ENCODE measurements around the gene MRPL57. TPM values are rescaled to one million over a fixed set of nuclear protein-coding genes. Genes with fewer than 3 reads are reported as not detected.

MRPL57 gene
- 18.3 TPM for total RNA-seq
- 47.1 TPM for polyA plus RNA-seq (ENCODE audit: insufficient read depth, low read depth, low replicate concordance)
- long read RNA-seq, donor 1, transcript MRPL57-201 (2 exons, 2,246 nt), result major isoform, 51 of 68 reads
- long read RNA-seq, donor 1, partial matches to known transcripts, result 0 of 68 reads
- long read RNA-seq, donor 1, other reads (novel, unspliced or antisense), result 17 of 68 reads
- long read RNA-seq, donor 2, transcript MRPL57-201 (2 exons, 2,246 nt), result major isoform, 55 of 60 reads
- long read RNA-seq, donor 2, partial matches to known transcripts, result 0 of 60 reads
- long read RNA-seq, donor 2, other reads (novel, unspliced or antisense), result 5 of 60 reads
- long read RNA-seq, donor 3, transcript MRPL57-201 (2 exons, 2,246 nt), result major isoform, 68 of 88 reads
- long read RNA-seq, donor 3, partial matches to known transcripts, result 0 of 88 reads
- long read RNA-seq, donor 3, other reads (novel, unspliced or antisense), result 20 of 88 reads
- long read RNA-seq, donor 4, transcript MRPL57-201 (2 exons, 2,246 nt), result major isoform, 36 of 50 reads
- long read RNA-seq, donor 4, partial matches to known transcripts, result 0 of 50 reads
- long read RNA-seq, donor 4, other reads (novel, unspliced or antisense), result 14 of 50 reads
- long read RNA-seq, donor 5, transcript MRPL57-201 (2 exons, 2,246 nt), result major isoform, 5 of 5 reads
- long read RNA-seq, donor 5, partial matches to known transcripts, result 0 of 5 reads
- long read RNA-seq, donor 5, other reads (novel, unspliced or antisense), result 0 of 5 reads
- long read RNA-seq, donor 6, transcript MRPL57-201 (2 exons, 2,246 nt), result major isoform, 108 of 137 reads
- long read RNA-seq, donor 6, partial matches to known transcripts, result 0 of 137 reads
- long read RNA-seq, donor 6, other reads (novel, unspliced or antisense), result 29 of 137 reads
- long read RNA-seq, donor 7, transcript MRPL57-201 (2 exons, 2,246 nt), result major isoform, 47 of 61 reads
- long read RNA-seq, donor 7, partial matches to known transcripts, result 0 of 61 reads
- long read RNA-seq, donor 7, other reads (novel, unspliced or antisense), result 14 of 61 reads
- long read RNA-seq, donor 8, transcript MRPL57-201 (2 exons, 2,246 nt), result major isoform, 79 of 102 reads
- long read RNA-seq, donor 8, partial matches to known transcripts, result 0 of 102 reads
- long read RNA-seq, donor 8, other reads (novel, unspliced or antisense), result 23 of 102 reads
- long read RNA-seq, donor 9, transcript MRPL57-201 (2 exons, 2,246 nt), result major isoform, 26 of 32 reads
- long read RNA-seq, donor 9, partial matches to known transcripts, result 0 of 32 reads
- long read RNA-seq, donor 9, other reads (novel, unspliced or antisense), result 6 of 32 reads
- long read RNA-seq, donor 10, transcript MRPL57-201 (2 exons, 2,246 nt), result major isoform, 54 of 67 reads
- long read RNA-seq, donor 10, partial matches to known transcripts, result 0 of 67 reads
- long read RNA-seq, donor 10, other reads (novel, unspliced or antisense), result 13 of 67 reads

GRCh38 chr13:21176215-21176981 is at the start of gene MRPL57, which contains the start of gene SKA3:
Gene MRPL57 (plus strand): TSS chr13:21176658. CDS start chr13:21176917, 259 bp downstream.
Gene SKA3 (minus strand): TSS chr13:21176552. CDS start chr13:21176477, 75 bp downstream.
- peak within 1 kb of the TSS; percentile 72 to 94 (median 73) for H3K4me3 ChIP-seq (ENCODE audit: low read length in 3 of 3)
- H3K27me3 ChIP-seq (ENCODE audit: control insufficient read depth, insufficient read depth, low read length), result no peaks in the 10 kb centered on the region
- H3K4me1 ChIP-seq (ENCODE audit: control insufficient read depth in 2 of 3, insufficient read depth in 2 of 3, low read depth in 1 of 3, low read length in 3 of 3), result peaks cover 0 to 2% (median 0%) of the 10 kb centered on the region in 3 donors
- peak within 1 kb of the TSS; percentile 94 to 96 for H3K27ac ChIP-seq (ENCODE audit: low read depth in 2 of 2, low read length in 2 of 2)
- intact Hi-C loops (cut with DNase I), result no loop called here
- H3K9ac ChIP-seq (ENCODE audit: low read length in 3 of 3), result peak within 1 kb of the TSS; percentile 76 to 92 (median 82)
- DNase-seq (peak; percentile 96 to 98 (median 97)), FAIRE-seq (no peak)
- peak; percentile 12 for TF ChIP-seq CTCF (IDR thresholded peaks at IDR 0.05; ENCODE audit: borderline replicate concordance, extremely low read depth, insufficient read depth)
- no peaks in the 10 kb centered on the region for H3K9me3 ChIP-seq (ENCODE audit: control insufficient read depth in 2 of 3, insufficient read depth in 1 of 3, low read length in 3 of 3)
- H3K36me3 ChIP-seq (ENCODE audit: control insufficient read depth in 2 of 3, insufficient read depth in 3 of 3, low read length in 3 of 3), result no peaks in the 10 kb centered on the region

GRCh38 chr13:21130116-21130515 is 46.3 kb upstream of the MRPL57 start:
- H3K27me3 ChIP-seq (ENCODE audit: control insufficient read depth, insufficient read depth, low read length), result no peaks in the 10 kb centered on the region
- no peak for TF ChIP-seq CTCF (IDR thresholded peaks at IDR 0.05; ENCODE audit: borderline replicate concordance, extremely low read depth, insufficient read depth)
- H3K9me3 ChIP-seq (ENCODE audit: control insufficient read depth in 2 of 3, insufficient read depth in 1 of 3, low read length in 3 of 3), result no peaks in the 10 kb centered on the region
- H3K9ac ChIP-seq (ENCODE audit: low read length in 3 of 3), result no peak overlapping the region
- no peaks in the 10 kb centered on the region for H3K36me3 ChIP-seq (ENCODE audit: control insufficient read depth in 2 of 3, insufficient read depth in 3 of 3, low read length in 3 of 3)
- no peak overlapping the region for H3K4me3 ChIP-seq (ENCODE audit: low read length in 3 of 3)
- intact Hi-C loops (cut with DNase I), result no loop called here
- H3K4me1 ChIP-seq (ENCODE audit: control insufficient read depth in 2 of 3, insufficient read depth in 2 of 3, low read depth in 1 of 3, low read length in 3 of 3), result no peaks in the 10 kb centered on the region
- FAIRE-seq (no peak), DNase-seq (no peak)
- no peak overlapping the region for H3K27ac ChIP-seq (ENCODE audit: low read depth in 2 of 2, low read length in 2 of 2)

GRCh38 chr13:21133077-21133476 is 43.4 kb upstream of the MRPL57 start:
- Histone ChIP-seq H3K27ac (ENCODE audit: low read depth in 2 of 2, low read length in 2 of 2) (no peak overlapping the region), H3K4me3 (ENCODE audit: low read length in 3 of 3) (no peak overlapping the region), H3K4me1 (ENCODE audit: control insufficient read depth in 2 of 3, insufficient read depth in 2 of 3, low read depth in 1 of 3, low read length in 3 of 3) (no peaks in the 10 kb centered on the region), H3K27me3 (ENCODE audit: control insufficient read depth, insufficient read depth, low read length) (no peaks in the 10 kb centered on the region), H3K9ac (ENCODE audit: low read length in 3 of 3) (no peak overlapping the region), H3K36me3 (ENCODE audit: control insufficient read depth in 2 of 3, insufficient read depth in 3 of 3, low read length in 3 of 3) (no peaks in the 10 kb centered on the region), H3K9me3 (ENCODE audit: control insufficient read depth in 2 of 3, insufficient read depth in 1 of 3, low read length in 3 of 3) (no peaks in the 10 kb centered on the region)
- intact Hi-C loops (cut with DNase I), result no loop called here
- TF ChIP-seq CTCF (IDR thresholded peaks at IDR 0.05; ENCODE audit: borderline replicate concordance, extremely low read depth, insufficient read depth), result no peak
- FAIRE-seq (no peak), DNase-seq (no peak)
